Middle frontal gyrus (tissue), 1 donor: Measurements from ENCODE around the gene SCAANT1.

ENCODE experiments used
- DNase-seq: peaks from one replicate; pipeline ENCODE4 v3.0.0-alpha.2; 2015; ENCODE audit warnings: low spot score; ENCODE audit errors: extremely low spot score

Gene SCAANT1

DNA sequence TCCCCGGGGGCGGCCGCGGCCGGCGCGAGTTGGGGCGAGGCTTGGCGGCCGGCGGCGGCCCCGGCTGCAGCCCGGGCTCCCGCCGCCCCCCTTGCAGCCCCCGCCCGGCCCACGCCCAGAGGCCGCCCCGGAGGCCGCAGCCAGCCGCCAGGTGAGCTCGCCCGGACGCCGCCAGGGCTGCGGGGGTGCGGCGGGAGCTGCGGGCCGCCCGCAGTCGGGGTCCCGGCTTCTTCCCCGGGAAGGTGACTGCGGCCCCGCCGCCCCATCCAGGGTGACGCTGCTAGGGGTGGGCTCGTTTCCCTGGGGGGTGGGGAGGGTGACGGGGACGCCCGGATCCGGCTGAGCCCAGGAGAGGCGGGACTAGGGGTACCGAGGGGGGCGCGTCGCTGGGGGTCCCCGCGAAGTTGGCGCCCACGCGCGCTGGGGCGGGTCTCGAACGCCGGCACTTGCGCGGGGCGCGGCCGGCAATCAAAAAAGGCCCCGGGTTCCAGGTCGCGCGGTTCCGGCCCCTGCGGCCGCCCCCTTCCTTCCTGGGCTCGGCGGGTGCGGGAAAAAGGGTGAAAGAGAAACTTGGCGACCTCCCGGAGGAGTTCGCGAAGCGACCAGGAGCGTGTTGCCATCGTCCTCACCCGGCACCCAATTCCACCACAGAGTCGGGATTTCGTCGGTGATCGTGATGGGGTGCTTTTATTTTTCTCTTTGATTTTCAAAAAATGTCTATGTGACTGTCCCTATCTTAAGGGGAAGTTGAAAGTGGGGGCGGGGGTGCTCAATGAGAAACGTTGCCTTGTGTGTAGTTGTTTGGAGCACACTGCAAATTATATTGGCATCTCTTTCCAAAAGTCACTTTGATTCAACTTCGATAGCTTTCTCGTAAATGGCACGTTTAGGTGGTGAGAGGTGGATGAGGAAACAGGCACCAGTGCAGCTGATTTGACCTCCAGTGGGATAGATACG, 47.9 kb downstream of the SCAANT1 start:
- DNase-seq, result no peak

DNA sequence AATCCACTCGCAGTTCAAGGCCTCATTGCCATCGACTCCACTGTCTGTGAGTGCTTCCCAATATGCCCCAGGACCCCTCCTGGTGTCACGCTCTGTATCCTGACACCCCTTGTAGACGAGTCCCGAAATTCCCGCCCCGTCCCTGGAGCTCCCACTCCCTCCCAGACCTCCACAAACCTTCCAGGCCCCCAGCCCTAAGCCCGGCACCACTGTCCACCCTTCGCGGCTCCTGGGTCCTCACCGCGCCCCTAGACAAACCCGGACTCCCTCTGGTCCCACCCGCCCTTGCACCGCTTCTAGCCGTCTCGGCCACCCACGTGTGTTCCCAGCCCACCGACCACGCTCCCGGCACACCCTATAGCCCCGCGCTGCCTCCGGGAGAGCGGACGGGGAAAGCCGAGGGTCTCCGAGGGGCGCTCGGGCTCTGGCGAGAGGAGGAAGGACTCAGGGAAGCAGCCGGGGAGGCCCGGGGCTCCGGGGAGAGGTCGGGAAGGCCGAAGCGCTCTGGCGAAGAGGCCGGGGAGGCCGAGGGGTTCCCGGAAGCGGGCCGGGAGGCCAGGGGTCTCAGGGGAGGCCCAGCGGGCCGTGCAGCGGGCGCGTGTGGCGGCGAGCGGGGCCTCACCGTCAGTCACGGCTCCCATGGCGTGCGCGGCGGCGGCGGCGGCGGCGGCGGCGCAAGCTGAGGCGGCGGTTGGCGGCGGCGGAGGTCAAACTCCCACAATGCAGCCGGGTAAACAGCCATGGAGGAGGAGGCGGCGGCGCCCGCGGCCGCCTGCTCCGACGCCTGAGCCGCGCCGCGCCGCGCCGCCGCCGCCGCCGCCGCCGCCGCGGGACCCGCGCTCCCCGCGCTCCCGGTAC, 48.8 kb downstream of the SCAANT1 start, which contains the start of the genes ATXN7 and THOC7:
TSS of gene ATXN7 (plus strand) at position 718 of the 858 bp plus-strand sequence. CDS start 48,732 bp downstream, outside the sequence.
TSS of gene THOC7 (minus strand) at position 656 of the 858 bp plus-strand sequence. CDS start at position 641, 15 bp downstream.
- peak; percentile 37 for DNase-seq

DNA sequence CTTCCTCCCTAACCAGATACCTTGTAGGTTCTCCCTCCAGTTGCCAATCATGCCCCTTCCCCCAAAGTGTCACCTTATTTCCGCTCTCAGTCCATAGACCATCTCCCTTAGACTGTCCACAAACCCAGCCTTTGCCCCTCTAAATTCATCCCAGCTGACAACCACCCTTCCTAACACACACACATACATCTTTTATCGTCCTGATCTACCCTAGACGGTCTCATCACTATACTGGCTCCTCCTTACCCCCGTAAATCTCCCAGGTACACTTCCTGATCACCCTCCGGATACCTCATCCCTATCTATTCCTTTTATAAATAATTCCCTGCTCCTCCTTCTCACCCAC, 49.4 kb downstream of the SCAANT1 start:
- DNase-seq, result no peak
